Nephron (organoid): ENCODE results near the gene USP35.

Experiments used
- H3K27ac Mint-ChIP-seq, 3 experiments: 2 replicates each; pipeline ENCODE4 v1.8.0; 2020; ENCODE audit warnings: mixed read lengths in 3 of 3, mild to moderate bottlenecking in 2 of 3, moderate library complexity in 1 of 3
- H3K27me3 Mint-ChIP-seq: 2 replicates; pipeline ENCODE4 v1.8.0; 2021; ENCODE audit warnings: low read depth, mild to moderate bottlenecking, moderate library complexity, mixed read lengths
- H3K36me3 Mint-ChIP-seq: 2 replicates; pipeline ENCODE4 v1.8.0; 2020; ENCODE audit warnings: low read depth, mixed read lengths
- H3K4me1 Mint-ChIP-seq: 2 replicates; pipeline ENCODE4 v1.8.0; 2020; ENCODE audit warnings: mixed read lengths
- H3K4me3 Mint-ChIP-seq, 3 experiments: 2 replicates each; pipeline ENCODE4 v1.8.0; 2020; ENCODE audit warnings: mild to moderate bottlenecking in 3 of 3, mixed read lengths in 3 of 3, moderate library complexity in 2 of 3
- H3K9me3 Mint-ChIP-seq: 2 replicates; pipeline ENCODE4 v1.8.0; 2020; ENCODE audit warnings: mixed read lengths
- CTCF ChIP-seq, 3 experiments: fragments of 200-600 bp; sonication (generic); IDR thresholded peaks; one replicate each; pipeline ENCODE4 v1.5.0; 2021; ENCODE audit warnings: antibody characterized with exemption in 3 of 3; ENCODE audit not compliant: unreplicated experiment in 3 of 3

The USP35 gene

DNA sequence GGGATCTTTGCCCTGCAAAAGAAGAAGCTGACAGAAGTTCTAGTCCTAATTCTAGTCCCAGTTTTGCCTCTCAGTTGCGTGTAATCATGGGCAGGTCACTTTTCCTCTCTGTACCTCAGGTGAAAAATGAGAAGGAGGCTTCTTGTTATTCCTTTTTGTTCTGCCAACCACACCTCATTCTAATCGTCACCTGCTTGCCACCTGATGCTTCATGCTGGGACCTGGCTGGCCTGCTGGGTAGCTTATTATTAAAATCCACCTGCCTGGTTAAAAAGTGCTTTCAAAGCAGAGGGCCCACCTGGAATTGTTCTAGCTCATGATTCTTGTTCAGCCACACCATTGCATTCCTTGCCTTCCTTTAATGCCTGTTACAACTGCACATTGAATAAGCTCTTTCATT lies 40.9 kb upstream of the USP35 start:
- Mint-ChIP-seq H3K27me3 (no peaks in the 10 kb centered on the region), H3K27ac (no peak overlapping the region), H3K4me1 (peaks cover 5% of the 10 kb centered on the region), H3K9me3 (no peaks in the 10 kb centered on the region), H3K4me3 (no peak overlapping the region), H3K36me3 (peaks cover 19% of the 10 kb centered on the region)
- no peak for TF ChIP-seq CTCF (IDR thresholded peaks at IDR 0.05; ENCODE audit: unreplicated experiment in 3 of 3)

DNA sequence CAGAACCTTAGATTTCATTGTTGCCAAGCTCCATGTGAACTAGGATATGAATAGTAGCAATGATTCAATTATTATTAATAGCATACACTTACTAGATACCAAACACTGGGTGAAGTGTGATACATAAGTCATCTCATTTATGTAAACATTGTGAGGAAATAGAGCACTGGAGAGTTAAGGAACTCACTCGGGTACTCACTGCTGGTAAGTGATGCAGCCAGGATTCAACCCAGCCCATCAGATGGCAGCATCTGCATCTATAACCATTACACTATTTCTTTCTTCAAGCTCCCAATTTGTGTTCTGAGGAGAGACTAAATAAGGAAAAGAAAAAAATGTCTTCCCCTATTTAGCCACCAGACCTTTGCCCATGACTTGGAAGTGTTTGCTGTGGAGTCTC lies 39.1 kb upstream of the USP35 start:
- Mint-ChIP-seq H3K27me3 (no peaks in the 10 kb centered on the region), H3K27ac (no peak overlapping the region), H3K9me3 (no peaks in the 10 kb centered on the region), H3K36me3 (peaks cover 14% of the 10 kb centered on the region), H3K4me3 (no peak overlapping the region), H3K4me1 (no peaks in the 10 kb centered on the region)
- no peak for TF ChIP-seq CTCF (IDR thresholded peaks at IDR 0.05; ENCODE audit: unreplicated experiment in 3 of 3)

DNA sequence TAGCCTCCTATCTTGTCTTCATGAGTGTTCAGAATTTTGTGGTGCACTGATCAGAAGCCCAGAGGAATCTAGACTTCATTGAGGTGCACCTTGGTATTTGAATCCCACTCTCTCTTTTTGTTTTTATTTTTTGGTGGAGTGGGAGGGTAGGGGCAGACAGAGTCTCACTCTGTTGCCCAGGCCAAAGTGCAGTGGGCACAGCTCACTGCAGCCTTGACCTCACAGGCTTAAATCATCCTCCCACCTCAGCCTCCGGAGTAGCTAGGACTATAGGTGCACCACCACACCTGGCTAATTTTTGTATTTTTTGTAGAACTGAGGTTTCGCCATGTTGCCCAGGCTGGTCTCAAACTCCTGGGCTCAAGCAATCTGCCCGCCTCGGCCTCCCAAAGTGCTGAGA lies 38.4 kb upstream of the USP35 start:
- no peak for TF ChIP-seq CTCF (IDR thresholded peaks at IDR 0.05; ENCODE audit: unreplicated experiment in 3 of 3)
- Mint-ChIP-seq H3K36me3 (peaks cover 14% of the 10 kb centered on the region), H3K4me1 (no peaks in the 10 kb centered on the region), H3K27me3 (no peaks in the 10 kb centered on the region), H3K4me3 (no peak overlapping the region), H3K9me3 (no peaks in the 10 kb centered on the region), H3K27ac (no peak overlapping the region)

DNA sequence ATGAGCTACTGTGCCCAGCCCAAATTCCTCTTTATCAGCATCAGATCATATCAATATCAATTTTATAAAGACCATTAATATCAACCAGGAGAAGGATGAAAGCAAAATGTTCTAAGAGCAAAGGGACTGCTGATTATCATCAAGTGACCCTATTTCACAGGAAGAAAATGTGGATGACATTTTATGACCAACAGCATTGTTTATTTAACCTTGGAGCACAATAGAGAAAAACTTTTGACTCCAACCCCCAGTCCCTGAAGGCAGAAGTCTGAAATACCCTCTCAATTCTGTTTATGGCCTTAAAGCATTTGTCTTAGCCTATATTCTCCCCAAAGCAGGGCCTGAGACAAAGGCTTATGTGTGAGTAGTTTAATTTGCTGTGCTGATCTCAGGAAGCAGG lies 38.0 kb upstream of the USP35 start:
- Mint-ChIP-seq H3K4me1 (no peaks in the 10 kb centered on the region), H3K27me3 (no peaks in the 10 kb centered on the region), H3K4me3 (no peak overlapping the region), H3K36me3 (peaks cover 14% of the 10 kb centered on the region), H3K9me3 (no peaks in the 10 kb centered on the region), H3K27ac (no peak overlapping the region)
- TF ChIP-seq CTCF (IDR thresholded peaks at IDR 0.05; ENCODE audit: unreplicated experiment in 3 of 3), result no peak

GRCh38 chr11:78151804-78152203 lies 36.9 kb upstream of the USP35 start:
- H3K9me3 Mint-ChIP-seq, result no peaks in the 10 kb centered on the region
- H3K27ac Mint-ChIP-seq, result no peak overlapping the region
- H3K27me3 Mint-ChIP-seq, result no peaks in the 10 kb centered on the region
- no peak for TF ChIP-seq CTCF (IDR thresholded peaks at IDR 0.05; ENCODE audit: unreplicated experiment in 3 of 3)
- peaks cover 14% of the 10 kb centered on the region for H3K36me3 Mint-ChIP-seq
- no peak overlapping the region for H3K4me3 Mint-ChIP-seq
- no peaks in the 10 kb centered on the region for H3K4me1 Mint-ChIP-seq

- Mint-ChIP-seq H3K4me3 (no peak overlapping the region), H3K4me1 (no peaks in the 10 kb centered on the region), H3K27me3 (no peaks in the 10 kb centered on the region), H3K36me3 (peaks cover 9% of the 10 kb centered on the region), H3K27ac (peak overlapping the region in 1 of 3 experiments; percentile 48), H3K9me3 (no peaks in the 10 kb centered on the region)
- no peak for TF ChIP-seq CTCF (IDR thresholded peaks at IDR 0.05; ENCODE audit: unreplicated experiment in 3 of 3)
These were observed 32.4 kb upstream of the USP35 start for GRCh38 chr11:78156127-78156844.
